HG03520 (cell line): ENCODE measurements around the gene OLA1.

Source experiments
- ATAC-seq: cut with Tn5 transposase; IDR thresholded peaks from one replicate; pipeline ENCODE4 v1.9.1; 2021; ENCODE audit warnings: mild to moderate bottlenecking, moderate library complexity; ENCODE audit not compliant: unreplicated experiment

OLA1 gene

DNA sequence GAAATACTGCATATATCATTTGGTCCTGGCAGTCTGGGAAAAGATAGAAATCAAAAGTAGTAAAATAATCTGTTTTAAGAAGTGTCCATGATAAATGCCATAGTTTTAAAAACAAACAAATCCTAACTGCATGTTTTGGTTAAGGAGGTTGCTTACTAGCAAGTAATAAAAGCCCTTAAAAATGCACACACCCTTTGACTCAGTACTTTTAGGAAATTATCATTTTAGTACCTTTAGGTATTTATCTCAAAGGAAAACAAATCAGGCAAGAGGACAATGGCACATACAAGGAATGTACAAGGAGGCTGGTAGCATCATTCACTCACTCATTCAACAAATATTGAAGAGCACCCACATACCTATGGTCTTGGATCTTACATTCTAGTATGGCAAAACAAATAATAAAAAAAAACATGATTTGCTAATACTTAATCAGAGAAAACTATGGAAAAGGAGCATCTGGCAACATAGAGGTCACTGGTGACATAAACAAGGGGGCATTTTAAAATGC is 67.6 kb downstream of the OLA1 start:
- no peak for ATAC-seq

DNA sequence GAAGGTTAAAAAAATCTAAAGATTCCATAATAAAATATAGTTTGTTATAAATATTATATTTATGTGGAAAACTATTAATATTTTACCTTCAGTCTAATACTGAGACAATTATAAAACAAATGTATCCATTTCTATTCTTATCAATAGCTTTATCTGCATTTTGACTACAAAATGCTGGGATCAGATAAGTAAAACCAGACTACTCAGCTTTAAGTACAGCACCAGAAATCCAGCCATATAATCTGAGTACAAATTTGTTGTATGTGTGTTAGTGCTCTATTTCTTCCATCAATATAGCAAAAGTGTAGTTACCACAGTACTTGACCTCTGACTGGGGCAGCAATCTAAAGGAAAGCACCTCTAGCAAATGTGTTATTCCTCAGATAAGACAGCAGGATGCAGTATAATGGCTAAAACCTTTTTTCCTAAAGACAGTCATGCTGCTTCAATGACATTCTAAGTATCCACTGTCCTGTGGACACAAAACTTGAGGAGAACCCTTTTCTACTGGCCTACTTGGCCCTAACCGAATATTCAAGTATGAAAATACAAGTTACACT is 68.1 kb downstream of the OLA1 start:
- no peak for ATAC-seq

DNA sequence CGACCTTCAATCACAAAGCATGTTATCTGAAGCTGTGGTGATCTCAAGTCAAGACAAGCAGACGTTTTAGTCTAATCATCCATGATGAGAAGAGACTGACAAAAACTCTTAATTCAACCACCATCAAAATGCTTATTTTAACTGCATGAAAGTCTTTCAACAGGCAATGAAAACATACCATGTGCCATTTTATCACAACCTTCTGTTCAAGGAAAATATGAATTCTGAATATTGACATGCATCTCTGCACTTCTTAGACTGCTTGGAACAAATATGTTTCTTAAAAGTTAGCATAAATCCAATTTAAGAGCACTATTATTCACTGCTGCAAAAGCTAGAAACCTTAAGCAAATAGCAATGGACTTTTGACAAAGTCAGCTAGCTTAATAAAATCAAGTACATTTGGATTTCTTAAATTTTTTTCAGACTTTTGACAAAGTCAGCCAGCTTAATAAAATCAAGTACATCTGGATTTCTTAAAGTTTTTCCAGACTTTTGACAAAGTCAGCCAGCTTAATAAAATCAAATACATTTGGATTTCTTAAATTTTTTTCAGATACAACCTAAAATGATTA is 70.9 kb downstream of the OLA1 start:
- no peak for ATAC-seq

DNA sequence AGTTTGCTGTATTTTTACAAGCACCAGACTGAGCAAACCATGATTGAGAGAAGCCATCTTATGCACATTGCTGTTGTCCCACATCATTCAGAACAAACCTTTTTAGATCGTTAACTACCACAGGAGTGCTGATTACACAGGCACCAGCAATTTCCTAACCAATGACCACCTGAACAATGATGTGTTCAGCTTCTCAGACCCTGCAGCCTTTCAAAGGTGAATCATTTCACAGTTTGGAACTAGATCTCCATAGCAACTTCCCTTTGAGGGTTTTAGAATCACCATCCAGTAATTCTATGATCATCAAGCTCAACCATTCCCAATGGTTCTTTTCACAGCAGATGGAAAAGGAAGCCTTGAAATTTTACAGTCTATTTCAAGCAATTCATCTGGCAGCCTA is 71.4 kb downstream of the OLA1 start:
- no peak for ATAC-seq

DNA sequence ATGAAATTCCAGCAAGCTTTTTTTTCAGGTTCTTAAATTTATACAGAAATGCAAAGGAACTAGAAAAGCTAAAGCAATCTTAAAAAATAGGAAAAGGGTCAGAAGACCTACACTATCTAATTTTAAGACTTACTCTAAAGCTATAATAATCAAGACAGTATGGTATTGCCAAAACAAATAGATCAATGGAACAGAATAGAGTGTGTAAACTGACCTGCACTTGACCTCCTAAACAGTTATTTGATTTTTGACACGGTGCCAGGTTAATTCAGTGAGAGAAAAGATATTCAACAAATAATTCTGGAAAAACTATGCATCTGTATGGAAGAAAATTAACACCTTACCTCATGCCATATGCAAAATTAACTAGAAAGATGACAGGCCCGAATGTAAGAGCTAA is 73.6 kb downstream of the OLA1 start:
- no peak for ATAC-seq

DNA sequence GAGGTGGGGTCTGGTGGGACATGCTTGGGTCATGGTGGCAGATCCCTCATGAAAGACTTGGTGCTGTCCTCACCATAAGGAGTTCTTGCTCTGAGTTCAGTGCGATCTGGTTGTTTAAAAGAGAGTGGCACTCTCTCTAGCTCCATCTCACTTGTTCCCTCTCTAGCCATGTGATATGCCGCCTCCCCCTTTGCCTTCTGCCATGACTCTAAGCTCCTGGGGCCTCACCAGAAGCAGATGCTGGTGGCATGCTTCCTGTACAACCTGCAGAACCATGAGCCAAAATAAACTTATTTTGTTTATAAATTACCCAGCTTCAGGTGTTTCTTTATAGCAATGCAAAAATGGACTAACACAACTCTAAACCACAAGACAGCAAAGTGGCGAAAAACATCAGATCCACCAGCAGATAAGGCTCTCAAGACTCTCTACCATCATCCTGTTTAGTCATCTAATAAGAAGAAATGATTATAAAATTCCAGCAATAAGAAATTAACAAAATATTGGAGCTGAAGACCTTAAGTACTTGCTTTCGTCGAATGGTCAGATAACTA is 75.5 kb downstream of the OLA1 start:
- ATAC-seq: no peak

DNA sequence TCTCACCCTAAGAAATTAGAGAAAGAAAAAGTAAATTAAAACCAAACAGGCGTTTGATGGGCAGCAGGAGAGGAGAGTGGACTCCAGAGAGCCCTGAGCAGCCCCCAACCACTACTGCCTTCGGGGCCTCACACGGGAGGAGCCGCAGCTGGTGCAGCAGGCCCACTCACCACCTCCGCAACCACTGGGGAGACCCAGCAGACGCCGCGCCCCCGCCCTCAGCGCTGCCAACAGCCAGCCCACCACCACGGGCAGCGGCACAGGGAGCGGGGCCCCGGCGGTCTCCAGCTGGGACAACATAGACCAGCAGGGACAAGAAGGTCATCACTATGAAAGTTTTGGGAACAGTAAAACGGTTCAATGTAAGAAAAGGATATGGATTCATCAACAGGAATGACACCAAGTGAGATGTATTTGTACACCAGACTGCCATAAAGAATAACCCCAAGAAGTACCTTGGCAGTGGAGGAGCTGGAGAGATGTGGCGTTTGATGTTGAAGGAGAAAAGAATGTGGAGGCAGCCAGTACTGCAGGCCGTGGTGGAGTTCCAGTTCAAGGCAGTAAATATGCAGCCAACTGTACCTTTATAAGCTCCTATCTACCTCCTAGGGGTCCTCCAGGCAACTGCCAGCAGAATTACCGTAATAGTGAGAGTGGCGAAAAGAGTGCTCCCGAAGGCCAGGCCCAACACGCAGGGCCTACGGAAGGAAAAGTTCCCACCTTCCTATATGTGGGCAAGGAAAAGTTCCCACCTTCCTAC is 76.5 kb downstream of the OLA1 start:
- no peak for ATAC-seq

DNA sequence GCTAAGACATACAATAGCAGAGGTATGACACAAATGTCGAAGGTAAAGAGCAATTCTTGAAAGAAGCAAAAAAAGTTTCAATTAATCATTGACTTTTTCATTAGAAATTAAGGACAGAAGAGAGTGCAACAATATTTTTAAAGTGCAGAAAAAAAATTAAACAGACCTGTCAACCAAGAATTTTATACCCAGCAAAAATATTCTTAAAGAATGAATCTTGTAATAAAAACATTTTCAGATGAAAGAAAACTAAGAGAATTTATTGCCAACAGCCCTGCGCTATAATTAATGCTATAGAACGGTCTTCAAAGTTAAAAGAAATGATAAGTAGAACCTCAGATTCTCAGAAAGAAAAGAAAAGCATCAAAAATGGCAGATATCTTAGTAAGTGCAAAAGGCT is 79.0 kb downstream of the OLA1 start:
- no peak for ATAC-seq

DNA sequence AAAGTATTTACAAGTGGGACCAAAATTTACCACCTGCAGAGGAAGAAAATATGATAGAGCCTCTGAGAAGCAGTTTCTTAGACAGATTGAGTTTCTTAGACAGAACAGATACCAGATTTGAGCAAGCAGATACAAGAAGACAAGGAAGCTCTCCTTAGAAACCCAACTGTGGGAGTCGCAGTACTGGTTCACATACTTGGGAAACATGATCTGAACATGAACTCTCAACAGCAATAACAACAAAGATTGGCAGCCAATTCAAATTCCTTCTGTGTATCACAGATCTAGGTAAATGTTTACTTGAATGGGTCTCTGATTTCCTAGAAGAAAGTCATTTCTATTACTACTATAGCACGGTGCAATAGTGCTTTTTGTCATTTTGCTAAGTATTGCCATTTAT is 82.1 kb downstream of the OLA1 start:
- ATAC-seq: no peak

DNA sequence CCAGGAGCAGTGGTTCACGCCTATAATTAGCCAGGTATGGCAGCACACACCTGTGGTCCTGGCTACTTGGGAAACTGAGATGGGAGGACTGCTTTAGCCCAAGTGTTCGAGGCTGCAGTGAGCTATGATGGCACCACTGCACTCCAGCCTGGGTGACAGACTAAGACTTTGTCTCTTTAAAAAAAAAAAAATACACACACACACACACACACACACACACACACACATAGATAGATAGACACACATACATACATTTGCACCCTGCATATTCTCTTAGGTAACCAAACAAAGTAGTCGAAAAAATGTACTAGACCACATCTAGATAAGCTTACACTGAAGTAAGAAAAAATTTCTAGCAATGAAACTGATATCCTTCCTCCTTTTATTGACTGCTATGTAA is 86.8 kb downstream of the OLA1 start:
- no peak for ATAC-seq

DNA sequence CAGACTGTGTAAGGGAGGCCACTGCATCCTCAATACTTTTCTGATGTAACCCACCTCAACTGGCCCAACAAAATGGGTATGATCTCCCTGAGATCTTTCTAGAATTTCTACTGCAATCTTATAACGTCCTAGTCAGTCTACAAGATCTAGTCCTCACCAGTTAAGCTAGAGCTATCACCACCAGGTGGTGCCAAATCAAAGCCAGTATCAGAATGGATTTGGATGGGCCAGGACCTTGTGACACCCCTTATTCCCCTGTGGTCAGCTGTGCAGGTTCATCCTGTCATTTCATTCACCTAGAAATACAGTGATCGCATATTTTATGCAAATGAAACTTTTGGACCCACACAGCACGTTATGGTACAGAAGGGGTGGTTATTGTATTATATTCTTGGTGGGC is 90.3 kb downstream of the OLA1 start:
- no peak for ATAC-seq

DNA sequence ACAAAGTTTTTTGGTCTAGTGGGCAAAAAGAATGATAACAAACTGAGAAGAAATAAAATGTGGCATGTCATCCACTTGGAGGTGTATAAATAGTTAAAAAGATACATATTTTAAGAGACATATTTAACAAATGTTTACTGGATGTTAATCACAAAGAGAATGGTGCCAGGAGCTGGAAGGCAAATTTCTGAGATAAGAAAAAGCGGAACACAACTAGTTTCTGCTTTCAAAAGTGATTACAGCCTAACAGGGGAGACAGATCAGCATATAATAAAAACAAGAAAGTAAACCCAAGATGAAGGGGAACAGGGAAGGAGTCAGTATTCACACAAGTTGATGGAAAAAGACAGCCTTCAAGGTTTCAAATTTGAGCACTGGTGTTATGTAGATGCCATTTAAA is 91.3 kb downstream of the OLA1 start:
- no peak for ATAC-seq

DNA sequence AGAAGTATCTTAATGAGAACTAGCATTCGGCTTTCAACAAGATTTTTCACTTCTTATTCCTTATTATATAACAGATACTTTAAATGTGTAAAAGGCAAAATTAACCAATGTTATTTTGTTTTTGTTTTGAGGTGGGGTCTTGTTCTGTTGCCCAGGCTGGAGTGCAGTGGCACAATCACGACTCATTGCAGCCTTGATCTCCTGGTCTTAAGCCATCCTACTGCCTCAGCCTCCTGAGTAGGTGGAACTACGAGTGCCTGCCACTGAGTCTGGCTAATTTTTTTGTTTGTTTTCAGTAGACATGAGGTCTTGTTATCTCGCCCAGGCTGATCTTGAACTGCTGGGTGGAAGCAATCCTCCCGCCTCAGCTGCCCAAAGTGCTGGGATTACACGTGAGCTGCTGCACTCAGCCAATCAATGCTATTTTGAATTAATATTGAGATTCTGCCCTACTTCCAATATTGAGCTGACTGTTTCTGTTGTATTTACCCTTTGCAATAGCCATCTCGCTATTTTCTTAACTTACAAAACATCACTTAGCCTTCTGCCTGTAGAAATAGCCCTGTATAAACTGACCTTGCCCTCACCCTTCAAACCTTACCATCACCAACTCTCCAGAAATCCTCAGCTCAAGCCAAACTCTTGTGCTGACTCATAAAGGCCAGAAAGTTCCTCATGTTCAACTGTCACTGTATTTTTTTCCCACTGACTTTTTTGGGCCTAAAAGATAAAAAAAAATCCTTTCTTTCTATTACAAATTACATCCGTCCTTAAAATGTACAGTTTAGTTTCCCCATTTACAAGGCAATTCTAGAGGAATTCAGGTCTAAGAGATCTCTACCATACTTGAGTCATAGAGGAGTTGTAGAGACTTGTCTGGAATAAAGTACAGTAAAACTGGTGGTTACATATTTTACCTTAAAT is 94.3 kb downstream of the OLA1 start:
- no peak for ATAC-seq

DNA sequence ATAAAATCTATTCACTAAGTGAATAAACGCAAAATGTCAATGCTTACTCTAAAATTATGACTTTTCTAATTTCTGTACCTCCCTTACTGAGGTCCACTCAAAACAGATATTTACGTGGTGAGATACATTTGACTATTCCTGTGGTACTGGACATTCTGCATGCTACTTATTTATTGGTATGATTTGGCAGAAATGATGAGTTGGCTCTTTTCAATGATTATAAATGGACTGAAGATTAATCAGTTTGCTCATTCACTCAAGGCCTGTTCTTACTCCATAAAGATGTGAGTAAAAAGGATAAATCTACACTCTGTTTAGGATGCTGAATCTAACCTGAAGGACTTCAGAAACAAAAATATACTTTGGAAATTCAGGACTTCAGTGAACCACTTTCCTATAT is 98.8 kb downstream of the OLA1 start:
- ATAC-seq: no peak

DNA sequence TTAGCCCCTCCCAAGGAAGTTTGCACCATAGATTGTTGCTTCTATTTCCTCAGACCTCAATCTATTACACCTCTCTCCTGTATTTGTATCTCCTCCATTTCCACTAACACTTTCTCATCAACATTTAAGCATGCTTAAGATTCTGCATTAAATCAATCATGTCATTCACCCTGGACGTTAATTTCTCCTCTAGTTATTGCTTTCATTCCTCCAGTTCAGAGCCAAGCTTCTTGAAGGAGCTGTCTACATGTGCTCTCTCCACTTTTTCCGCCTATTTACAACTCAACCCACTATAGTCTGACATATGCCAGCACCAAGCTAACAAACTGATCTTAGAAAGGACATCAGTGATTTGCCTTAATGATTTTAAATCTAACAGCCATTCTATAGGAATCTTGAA is 99.5 kb downstream of the OLA1 start:
- ATAC-seq: no peak

DNA sequence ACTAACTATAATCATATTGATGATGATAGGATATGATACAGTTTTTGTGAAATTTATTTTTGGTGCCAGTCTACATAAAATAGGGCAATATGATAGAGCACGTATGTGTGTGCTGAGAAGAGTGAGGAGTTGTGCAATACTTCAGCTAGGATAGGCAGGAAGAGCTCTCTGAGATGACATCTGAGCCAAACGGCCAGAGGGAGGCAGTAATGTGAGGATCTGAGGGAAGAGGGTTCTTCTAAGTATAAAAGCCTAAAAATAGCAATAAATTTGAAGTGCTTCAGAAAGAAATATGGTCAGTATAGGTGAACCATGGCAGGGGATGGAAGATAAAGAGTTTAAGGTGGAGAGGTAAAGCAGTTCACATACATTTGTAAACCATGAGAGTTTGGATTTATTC is 102.5 kb downstream of the OLA1 start:
- no peak for ATAC-seq

DNA sequence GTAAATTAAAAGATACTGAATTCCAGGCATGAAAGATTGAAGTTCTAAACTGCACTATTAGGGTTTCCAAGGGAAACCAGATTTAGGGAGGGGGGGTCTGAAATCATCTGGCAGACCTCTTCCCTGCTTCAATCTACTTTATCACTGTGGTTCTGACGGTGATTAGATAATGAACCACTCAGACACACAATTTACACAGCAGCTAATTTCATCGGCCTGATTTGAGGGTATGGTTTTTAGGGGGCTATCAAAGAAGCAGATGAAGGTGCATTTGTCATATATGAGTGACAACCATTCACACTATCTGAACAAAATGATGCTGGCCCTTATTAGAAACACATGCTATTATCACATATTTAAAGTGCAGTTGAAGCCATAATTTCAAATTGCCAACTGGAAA is 106.0 kb downstream of the OLA1 start:
- no peak for ATAC-seq

DNA sequence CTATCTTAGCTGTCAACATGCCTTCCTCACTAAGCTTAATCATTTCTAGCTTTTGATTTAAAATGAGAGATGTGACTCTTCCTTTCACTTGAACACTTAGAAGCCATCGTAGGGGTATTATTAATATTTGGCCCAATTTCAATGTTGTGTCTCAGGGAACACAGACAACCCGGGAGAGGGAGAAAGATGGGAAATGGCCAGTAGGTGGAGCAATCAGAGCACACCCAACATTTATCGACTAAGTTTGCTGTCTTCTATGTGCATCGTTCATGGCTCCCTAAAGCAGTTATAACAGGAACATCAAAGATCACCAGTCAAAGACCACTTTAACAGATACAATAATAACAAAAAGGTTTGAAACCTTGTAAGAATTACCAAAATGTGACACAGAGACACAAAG is 110.2 kb downstream of the OLA1 start:
- no peak for ATAC-seq

DNA sequence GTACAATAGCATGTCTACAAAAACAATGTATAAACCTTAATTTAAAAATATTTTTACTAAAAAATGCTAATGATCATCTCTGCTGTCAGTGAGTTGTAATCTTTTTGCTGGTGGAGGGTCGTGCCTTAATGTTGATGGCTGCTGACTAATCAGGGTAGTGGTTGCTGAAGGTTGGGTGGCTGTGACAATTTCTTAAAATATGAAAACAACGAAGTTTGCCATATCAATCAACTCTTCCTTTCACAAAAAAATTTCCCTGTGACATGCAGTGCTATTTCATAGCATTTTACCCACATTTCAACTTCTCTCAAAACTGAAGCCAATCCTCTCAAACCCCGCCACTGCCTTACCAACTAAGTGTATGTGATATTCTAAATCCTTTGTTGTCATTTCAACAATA is 112.4 kb downstream of the OLA1 start:
- no peak for ATAC-seq

DNA sequence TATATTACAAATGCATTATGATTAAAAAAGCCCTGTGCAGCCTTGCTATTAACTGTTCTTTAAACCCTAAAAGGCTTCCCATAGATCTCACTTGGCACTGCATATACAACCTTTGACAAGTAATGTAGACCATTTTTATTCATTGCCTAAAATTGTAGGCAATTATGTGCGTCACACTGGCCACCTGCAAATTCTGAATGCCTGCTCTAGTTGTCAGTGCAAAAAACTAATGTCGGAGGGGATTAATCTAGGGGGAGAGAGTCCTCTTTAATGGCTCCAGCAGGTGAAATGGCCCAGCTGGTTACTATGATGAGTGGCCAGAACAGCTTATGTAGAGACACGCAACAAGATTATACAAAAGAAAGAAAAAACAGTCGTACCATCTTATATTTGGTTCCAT is 123.2 kb downstream of the OLA1 start:
- ATAC-seq: no peak

DNA sequence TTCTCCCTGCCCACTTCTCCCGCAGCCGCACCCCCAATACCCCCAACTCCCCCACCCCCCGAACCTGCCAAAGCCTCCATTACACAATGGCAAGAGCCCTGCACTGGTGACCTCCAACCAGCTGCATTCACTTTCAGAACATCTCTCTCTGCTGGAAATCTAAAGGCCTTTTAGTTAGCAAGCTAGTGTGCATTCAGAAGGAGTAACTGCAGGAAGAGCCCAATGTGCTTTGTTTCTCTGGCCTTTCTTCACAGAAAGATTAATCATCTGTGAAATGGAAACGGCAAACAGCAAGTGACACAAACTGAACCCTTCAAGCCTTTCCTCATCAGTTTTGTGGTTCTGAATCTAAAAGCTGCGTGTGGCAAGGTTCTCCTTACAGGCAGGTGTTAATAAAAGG is 124.2 kb downstream of the OLA1 start:
- no peak for ATAC-seq
